ENCODE measurements around the gene CREB3L2. TPM values are rescaled to one million over a fixed set of nuclear protein-coding genes. Genes with fewer than 3 reads are reported as not detected.

CREB3L2 gene
- polyA plus RNA-seq, 1 of the 3 experiments (the other 2 are of a cell fraction): 22.9 TPM

DNA sequence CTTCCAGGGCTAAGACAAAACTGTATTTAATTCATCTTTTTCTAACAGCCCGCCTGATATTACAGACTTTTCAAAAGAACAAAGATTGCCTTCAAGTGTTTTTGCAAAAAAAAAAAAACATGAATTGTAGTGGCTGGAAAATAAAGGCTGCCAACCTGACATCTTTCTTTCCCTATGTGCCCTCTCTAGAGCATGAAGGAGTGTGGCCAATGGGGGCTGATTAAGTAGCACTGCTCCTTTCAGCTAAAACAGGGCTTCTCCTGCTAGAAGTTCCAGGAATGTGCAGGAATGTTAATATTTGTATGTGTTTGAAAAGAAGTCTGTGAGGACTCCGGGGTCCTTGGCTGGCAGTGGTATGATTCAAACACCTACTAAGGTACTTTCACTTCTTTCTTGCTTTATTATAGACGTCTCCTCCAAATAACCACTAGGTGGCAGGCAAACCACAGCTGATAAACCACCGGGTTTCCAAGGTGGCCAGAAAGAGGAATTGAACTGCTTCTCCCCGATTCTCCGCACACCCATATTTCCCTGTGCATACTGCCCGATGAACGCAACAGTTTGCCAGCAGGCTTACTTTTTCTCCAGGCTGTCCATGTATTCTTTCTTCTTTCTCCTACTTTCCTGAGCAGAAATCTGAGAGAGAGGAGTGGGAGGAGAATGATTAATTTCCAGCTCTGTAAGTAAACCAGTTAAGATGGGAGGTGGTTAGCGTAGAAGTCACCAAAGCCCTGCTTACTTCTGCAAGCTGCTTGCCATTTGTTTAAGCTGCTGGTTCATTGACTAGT, 98.3 kb downstream of the CREB3L2 start (continued):
- TF ChIP-seq, protein P1, sequence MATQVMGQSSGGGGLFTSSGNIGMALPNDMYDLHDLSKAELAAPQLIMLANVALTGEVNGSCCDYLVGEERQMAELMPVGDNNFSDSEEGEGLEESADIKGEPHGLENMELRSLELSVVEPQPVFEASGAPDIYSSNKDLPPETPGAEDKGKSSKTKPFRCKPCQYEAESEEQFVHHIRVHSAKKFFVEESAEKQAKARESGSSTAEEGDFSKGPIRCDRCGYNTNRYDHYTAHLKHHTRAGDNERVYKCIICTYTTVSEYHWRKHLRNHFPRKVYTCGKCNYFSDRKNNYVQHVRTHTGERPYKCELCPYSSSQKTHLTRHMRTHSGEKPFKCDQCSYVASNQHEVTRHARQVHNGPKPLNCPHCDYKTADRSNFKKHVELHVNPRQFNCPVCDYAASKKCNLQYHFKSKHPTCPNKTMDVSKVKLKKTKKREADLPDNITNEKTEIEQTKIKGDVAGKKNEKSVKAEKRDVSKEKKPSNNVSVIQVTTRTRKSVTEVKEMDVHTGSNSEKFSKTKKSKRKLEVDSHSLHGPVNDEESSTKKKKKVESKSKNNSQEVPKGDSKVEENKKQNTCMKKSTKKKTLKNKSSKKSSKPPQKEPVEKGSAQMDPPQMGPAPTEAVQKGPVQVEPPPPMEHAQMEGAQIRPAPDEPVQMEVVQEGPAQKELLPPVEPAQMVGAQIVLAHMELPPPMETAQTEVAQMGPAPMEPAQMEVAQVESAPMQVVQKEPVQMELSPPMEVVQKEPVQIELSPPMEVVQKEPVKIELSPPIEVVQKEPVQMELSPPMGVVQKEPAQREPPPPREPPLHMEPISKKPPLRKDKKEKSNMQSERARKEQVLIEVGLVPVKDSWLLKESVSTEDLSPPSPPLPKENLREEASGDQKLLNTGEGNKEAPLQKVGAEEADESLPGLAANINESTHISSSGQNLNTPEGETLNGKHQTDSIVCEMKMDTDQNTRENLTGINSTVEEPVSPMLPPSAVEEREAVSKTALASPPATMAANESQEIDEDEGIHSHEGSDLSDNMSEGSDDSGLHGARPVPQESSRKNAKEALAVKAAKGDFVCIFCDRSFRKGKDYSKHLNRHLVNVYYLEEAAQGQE (IDR thresholded peaks at IDR 0.05; ENCODE audit: low read depth, low read length): no peak
- TF ChIP-seq ELF1 (IDR thresholded peaks at IDR 0.05) (no peak), TAF1 (IDR thresholded peaks at IDR 0.05; ENCODE audit: borderline replicate concordance, low read depth, low read length) (no peak), FOXM1 (IDR thresholded peaks at IDR 0.05; ENCODE audit: low read depth) (no peak), SMC3 (IDR thresholded peaks at IDR 0.05; ENCODE audit: low read depth, low read length) (peak; percentile 99), TEAD4 (IDR thresholded peaks at IDR 0.05; ENCODE audit: borderline replicate concordance, insufficient read depth) (no peak)
- TF ChIP-seq, protein P2, sequence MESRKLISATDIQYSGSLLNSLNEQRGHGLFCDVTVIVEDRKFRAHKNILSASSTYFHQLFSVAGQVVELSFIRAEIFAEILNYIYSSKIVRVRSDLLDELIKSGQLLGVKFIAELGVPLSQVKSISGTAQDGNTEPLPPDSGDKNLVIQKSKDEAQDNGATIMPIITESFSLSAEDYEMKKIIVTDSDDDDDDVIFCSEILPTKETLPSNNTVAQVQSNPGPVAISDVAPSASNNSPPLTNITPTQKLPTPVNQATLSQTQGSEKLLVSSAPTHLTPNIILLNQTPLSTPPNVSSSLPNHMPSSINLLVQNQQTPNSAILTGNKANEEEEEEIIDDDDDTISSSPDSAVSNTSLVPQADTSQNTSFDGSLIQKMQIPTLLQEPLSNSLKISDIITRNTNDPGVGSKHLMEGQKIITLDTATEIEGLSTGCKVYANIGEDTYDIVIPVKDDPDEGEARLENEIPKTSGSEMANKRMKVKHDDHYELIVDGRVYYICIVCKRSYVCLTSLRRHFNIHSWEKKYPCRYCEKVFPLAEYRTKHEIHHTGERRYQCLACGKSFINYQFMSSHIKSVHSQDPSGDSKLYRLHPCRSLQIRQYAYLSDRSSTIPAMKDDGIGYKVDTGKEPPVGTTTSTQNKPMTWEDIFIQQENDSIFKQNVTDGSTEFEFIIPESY (IDR thresholded peaks at IDR 0.05; ENCODE audit: borderline replicate concordance, low read depth): no peak
- TF ChIP-seq, protein P3, sequence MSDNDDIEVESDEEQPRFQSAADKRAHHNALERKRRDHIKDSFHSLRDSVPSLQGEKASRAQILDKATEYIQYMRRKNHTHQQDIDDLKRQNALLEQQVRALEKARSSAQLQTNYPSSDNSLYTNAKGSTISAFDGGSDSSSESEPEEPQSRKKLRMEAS (IDR thresholded peaks at IDR 0.05; ENCODE audit: low read depth): no peak

DNA sequence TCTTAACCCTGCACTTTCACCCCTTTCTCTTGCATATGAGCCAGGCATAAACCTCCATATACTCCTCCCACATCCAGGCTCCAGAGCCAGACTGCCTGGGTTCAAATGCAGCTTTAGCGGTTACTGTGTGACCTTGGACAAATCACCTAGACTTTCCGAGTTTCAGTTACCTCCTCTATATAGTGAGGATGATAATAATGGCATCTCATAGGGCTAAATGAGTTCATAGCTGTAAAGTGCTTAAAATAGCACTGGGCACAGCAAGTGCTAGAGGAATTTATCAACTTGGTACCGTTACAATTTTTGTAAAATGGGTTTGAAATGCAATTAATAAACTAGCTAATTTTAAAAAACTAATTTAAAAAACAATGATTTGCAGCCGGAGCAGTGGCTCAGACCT, 101.7 kb downstream of the CREB3L2 start:
- POLR2A ChIA-PET: no interaction called here
- H3K36me3 ChIP-seq (replicated peaks in 1 of 2; ENCODE audit: control insufficient read depth in 1 of 2, insufficient read depth in 2 of 2, low read length in 1 of 2): peaks cover 42 to 65% of the 10 kb centered on the region in 2 experiments
- CTCF ChIA-PET: interaction anchor here (0.8 to 20.5 kb wide), 30 partner anchors 10 to 840 kb away, joined by 3 to 642 read pairs (median 4); partner anchors contain the start of gene CREB3L2
- TF ChIP-seq TEAD4 (IDR thresholded peaks at IDR 0.05; ENCODE audit: borderline replicate concordance, insufficient read depth): no peak
- TF ChIP-seq JUND (IDR thresholded peaks at IDR 0.05): no peak
- no peak for TF ChIP-seq ELF1 (IDR thresholded peaks at IDR 0.05)
- TF ChIP-seq RAD21 (IDR thresholded peaks at IDR 0.05; ENCODE audit: low read length): no peak
- TF ChIP-seq TCF12 (IDR thresholded peaks at IDR 0.05): no peak
- TF ChIP-seq, protein P4, sequence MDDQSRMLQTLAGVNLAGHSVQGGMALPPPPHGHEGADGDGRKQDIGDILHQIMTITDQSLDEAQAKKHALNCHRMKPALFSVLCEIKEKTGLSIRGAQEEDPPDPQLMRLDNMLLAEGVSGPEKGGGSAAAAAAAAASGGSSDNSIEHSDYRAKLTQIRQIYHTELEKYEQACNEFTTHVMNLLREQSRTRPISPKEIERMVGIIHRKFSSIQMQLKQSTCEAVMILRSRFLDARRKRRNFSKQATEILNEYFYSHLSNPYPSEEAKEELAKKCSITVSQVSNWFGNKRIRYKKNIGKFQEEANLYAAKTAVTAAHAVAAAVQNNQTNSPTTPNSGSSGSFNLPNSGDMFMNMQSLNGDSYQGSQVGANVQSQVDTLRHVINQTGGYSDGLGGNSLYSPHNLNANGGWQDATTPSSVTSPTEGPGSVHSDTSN (IDR thresholded peaks at IDR 0.05): no peak
- TF ChIP-seq FOSL2 (IDR thresholded peaks at IDR 0.05; ENCODE audit: borderline replicate concordance, low read depth): no peak
- TF ChIP-seq, protein P2 (IDR thresholded peaks at IDR 0.05; ENCODE audit: borderline replicate concordance, low read depth): no peak
- no peak for TF ChIP-seq FOXM1 (IDR thresholded peaks at IDR 0.05; ENCODE audit: low read depth)
- TF ChIP-seq EZH2phosphoT487 (IDR thresholded peaks at IDR 0.05; ENCODE audit: borderline replicate concordance, low read depth): no peak
- TF ChIP-seq, protein P5, sequence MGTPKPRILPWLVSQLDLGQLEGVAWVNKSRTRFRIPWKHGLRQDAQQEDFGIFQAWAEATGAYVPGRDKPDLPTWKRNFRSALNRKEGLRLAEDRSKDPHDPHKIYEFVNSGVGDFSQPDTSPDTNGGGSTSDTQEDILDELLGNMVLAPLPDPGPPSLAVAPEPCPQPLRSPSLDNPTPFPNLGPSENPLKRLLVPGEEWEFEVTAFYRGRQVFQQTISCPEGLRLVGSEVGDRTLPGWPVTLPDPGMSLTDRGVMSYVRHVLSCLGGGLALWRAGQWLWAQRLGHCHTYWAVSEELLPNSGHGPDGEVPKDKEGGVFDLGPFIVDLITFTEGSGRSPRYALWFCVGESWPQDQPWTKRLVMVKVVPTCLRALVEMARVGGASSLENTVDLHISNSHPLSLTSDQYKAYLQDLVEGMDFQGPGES (IDR thresholded peaks at IDR 0.05; ENCODE audit: low read depth, low read length): no peak
- no peak for TF ChIP-seq SIN3A (IDR thresholded peaks at IDR 0.05; ENCODE audit: borderline replicate concordance, low read depth, low read length)
- TF ChIP-seq FOXJ3 (CRISPR knock-in tag; IDR thresholded peaks at IDR 0.05): no peak
- TF ChIP-seq MXI1 (IDR thresholded peaks at IDR 0.05; ENCODE audit: low read depth, low read length): no peak
- no peak for TF ChIP-seq CHD2 (IDR thresholded peaks at IDR 0.05; ENCODE audit: low read length, partially characterized antibody)
- no peak for TF ChIP-seq NRF1 (IDR thresholded peaks at IDR 0.05; ENCODE audit: low read depth, low read length)

More for the DNA sequence above, 101.7 kb downstream of the CREB3L2 start:
- no peaks in the 10 kb centered on the region for H3K9me3 ChIP-seq
- no peak overlapping the region for H3K9ac ChIP-seq
- 96% methylated on average over 4 of the region's 4 CpGs for WGBS (ENCODE audit: low lambda C conversion rate)
- H3K79me2 ChIP-seq (ENCODE audit: insufficient read depth): peaks cover 29% of the 10 kb centered on the region; the same call in 1 of the 2 replicates
- no peaks in the 10 kb centered on the region for H3K27me3 ChIP-seq (ENCODE audit: insufficient read depth)
- H3K4me2 ChIP-seq: no peak overlapping the region
- no peak for DNase-seq
- no peaks in the 10 kb centered on the region for H4K20me1 ChIP-seq (ENCODE audit: insufficient read depth)
- H3K4me3 ChIP-seq (ENCODE audit: low read depth in 2 of 2, low read length in 1 of 2): no peak overlapping the region
- H3K9me2 ChIP-seq: no peaks in the 10 kb centered on the region
- H3K4me1 ChIP-seq (ENCODE audit: control insufficient read depth in 1 of 2, insufficient read depth in 2 of 2, low read depth in 1 of 2, low read length in 1 of 2): peaks cover 0 to 8% of the 10 kb centered on the region in 2 experiments; a peak in 1 of 4 replicates
- peaks cover 26% of the 10 kb centered on the region for H3F3A ChIP-seq (replicated peaks; ENCODE audit: insufficient read depth)
- no peak overlapping the region for H3K27ac ChIP-seq (ENCODE audit: low read depth in 2 of 2, low read length in 1 of 2)
- no peak overlapping the region for H2AFZ ChIP-seq (ENCODE audit: low read depth)

All from SK-N-SH (cell line).